SU-DHL-6 (cell line): Measurements from ENCODE around the gene ENTPD8.

Source experiments
- EZH2phosphoT487 ChIP-seq: fragments of 200-600 bp; sonication (generic), shearing (Covaris generic); conservative IDR thresholded peaks from 2 replicates; pipeline ENCODE4 v1.6.1; 2018; ENCODE audit warnings: mild to moderate bottlenecking, antibody characterized with exemption, low read length, moderate library complexity, mixed read lengths
- TF ChIP-seq, protein P1 (sequence below): fragments of 200-600 bp; sonication (generic); IDR thresholded peaks from one replicate; pipeline ENCODE4 v1.5.1; 2017; ENCODE audit warnings: antibody characterized with exemption, mild to moderate bottlenecking, low read length, moderate library complexity; ENCODE audit not compliant: insufficient read depth, poor library complexity, severe bottlenecking

DNA sequence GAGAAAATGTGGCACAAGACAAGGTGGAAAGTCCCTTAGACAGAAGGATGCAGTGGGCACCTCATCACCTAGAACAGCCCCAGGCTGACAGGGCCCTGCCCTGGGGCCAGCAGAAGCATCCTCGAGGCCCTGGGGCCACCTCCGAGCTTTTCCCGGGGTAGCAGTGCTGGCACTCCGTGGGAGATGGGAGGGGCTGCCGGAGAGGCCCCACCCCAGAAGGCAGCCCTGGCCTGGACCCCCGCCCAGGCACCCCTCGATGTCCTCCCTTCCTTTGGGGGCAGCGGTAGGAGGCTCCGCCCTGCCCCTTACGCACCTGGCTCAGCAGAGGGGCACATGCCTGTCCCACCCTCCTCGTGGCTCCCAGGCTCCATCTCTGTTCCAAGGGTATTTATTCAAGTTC, 35.7 kb upstream of the ENTPD8 start:
- TF ChIP-seq, protein P1, sequence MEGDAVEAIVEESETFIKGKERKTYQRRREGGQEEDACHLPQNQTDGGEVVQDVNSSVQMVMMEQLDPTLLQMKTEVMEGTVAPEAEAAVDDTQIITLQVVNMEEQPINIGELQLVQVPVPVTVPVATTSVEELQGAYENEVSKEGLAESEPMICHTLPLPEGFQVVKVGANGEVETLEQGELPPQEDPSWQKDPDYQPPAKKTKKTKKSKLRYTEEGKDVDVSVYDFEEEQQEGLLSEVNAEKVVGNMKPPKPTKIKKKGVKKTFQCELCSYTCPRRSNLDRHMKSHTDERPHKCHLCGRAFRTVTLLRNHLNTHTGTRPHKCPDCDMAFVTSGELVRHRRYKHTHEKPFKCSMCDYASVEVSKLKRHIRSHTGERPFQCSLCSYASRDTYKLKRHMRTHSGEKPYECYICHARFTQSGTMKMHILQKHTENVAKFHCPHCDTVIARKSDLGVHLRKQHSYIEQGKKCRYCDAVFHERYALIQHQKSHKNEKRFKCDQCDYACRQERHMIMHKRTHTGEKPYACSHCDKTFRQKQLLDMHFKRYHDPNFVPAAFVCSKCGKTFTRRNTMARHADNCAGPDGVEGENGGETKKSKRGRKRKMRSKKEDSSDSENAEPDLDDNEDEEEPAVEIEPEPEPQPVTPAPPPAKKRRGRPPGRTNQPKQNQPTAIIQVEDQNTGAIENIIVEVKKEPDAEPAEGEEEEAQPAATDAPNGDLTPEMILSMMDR: no peak
- no peak for TF ChIP-seq EZH2phosphoT487
